ENCODE data around the gene TAC3.
"Not testable (repeated sequence)": the region's sequence is repeated elsewhere in the genome, so short reads cannot be mapped to it uniquely, and the experiment has no call there.

Gene TAC3

GRCh38 chr12:57033431-57033830, 17.1 kb upstream of the TAC3 start:
- DNase-seq, result no peak

GRCh38 chr12:57031789-57032188, 15.5 kb upstream of the TAC3 start:
- DNase-seq, result no peak

GRCh38 chr12:57031138-57031725, 14.9 kb upstream of the TAC3 start:
- no peak for DNase-seq

GRCh38 chr12:57029457-57029856, 13.1 kb upstream of the TAC3 start:
- DNase-seq, result no peak

GRCh38 chr12:57027805-57028153, 11.4 kb upstream of the TAC3 start:
- no peak for DNase-seq

GRCh38 chr12:57027011-57027804, 10.9 kb upstream of the TAC3 start:
- DNase-seq, result no peak

GRCh38 chr12:57025196-57025595, 8.9 kb upstream of the TAC3 start:
- DNase-seq, result no peak

GRCh38 chr12:57022324-57022723, 6.0 kb upstream of the TAC3 start:
- DNase-seq, result not testable (repeated sequence)

- DNase-seq, result no peak
These were observed 3.8 kb upstream of the TAC3 start for GRCh38 chr12:57019983-57020719.

GRCh38 chr12:57018906-57019305, 2.6 kb upstream of the TAC3 start:
- no peak for DNase-seq

- DNase-seq, result peak; percentile 79
These were observed 2.0 kb upstream of the TAC3 start for GRCh38 chr12:57018353-57018752.

GRCh38 chr12:57012600-57013465, 3.5 kb downstream of the TAC3 start:
- no peak for DNase-seq

- DNase-seq, result no peak
These were observed 4.6 kb downstream of the TAC3 start for GRCh38 chr12:57011438-57012424.

- no peak for DNase-seq
These were observed 5.6 kb downstream of the TAC3 start for GRCh38 chr12:57010627-57011247.

GRCh38 chr12:57009949-57010626, 6.2 kb downstream of the TAC3 start:
- no peak for DNase-seq

- no peak for DNase-seq
These were observed 8.2 kb downstream of the TAC3 start for GRCh38 chr12:57008178-57008577.

- no peak for DNase-seq
These were observed 9.4 kb downstream of the TAC3 start for GRCh38 chr12:57006809-57007475.

- DNase-seq, result peak; percentile 85
These were observed 10.1 kb downstream of the TAC3 start, which contains the start of gene ZBTB39 for GRCh38 chr12:57005980-57006808. ZBTB39 (minus strand) TSS chr12:57006546; CDS start chr12:57004917, 1,629 bp downstream.

- no peak for DNase-seq
These were observed 11.7 kb downstream of the TAC3 start for GRCh38 chr12:57004651-57005050.
